Memory B cell (primary cell): ENCODE measurements around the gene MYL5.

Source experiments
- ATAC-seq: fragments of 150-1000 bp; cut with Tn5 transposase; 2 replicates; pipeline ENCODE4 v1.10.0; 2021; ENCODE audit warnings: low read depth, mild to moderate bottlenecking, moderate library complexity
- DNase-seq, 2 donors: peaks; one replicate each; pipeline ENCODE4 v3.0.0; 2022; ENCODE audit warnings: low spot score in 2 of 2
- H3K27ac Mint-ChIP-seq: one replicate; pipeline ENCODE4 v1.8.0; 2022; ENCODE audit warnings: mild to moderate bottlenecking, moderate library complexity, mixed read lengths
- H3K27me3 Mint-ChIP-seq: one replicate; pipeline ENCODE4 v1.8.0; 2022; ENCODE audit warnings: mixed read lengths
- H3K36me3 Mint-ChIP-seq: one replicate; pipeline ENCODE4 v1.8.0; 2022; ENCODE audit warnings: mild to moderate bottlenecking, mixed read lengths
- H3K4me1 Mint-ChIP-seq: one replicate; pipeline ENCODE4 v1.8.0; 2022; ENCODE audit warnings: mixed read lengths
- H3K4me3 Mint-ChIP-seq: one replicate; pipeline ENCODE4 v1.8.0; 2022; ENCODE audit warnings: mild to moderate bottlenecking, moderate library complexity, mixed read lengths
- H3K9me3 Mint-ChIP-seq: one replicate; pipeline ENCODE4 v1.8.0; 2022; ENCODE audit warnings: mixed read lengths

The MYL5 gene

DNA sequence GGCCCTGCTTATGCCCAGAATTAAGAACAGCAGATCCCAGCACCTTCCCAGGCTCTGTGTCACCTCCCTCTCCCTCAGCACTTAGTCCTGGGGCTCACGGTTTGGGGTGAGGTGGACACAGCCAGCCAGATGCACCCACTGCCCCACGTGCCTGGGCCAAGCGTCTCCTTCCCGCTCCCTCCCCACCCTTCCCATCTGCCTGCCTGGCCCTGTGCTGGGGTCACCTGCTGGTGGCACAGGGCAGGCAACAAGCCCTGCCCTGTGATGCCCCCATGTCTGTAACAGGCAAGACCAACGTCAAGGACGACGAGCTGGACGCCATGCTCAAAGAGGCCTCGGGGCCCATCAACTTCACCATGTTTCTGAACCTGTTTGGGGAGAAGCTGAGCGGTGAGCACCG is 5.3 kb downstream of the MYL5 start:
- ATAC-seq (no peak), DNase-seq (no peak)
- Mint-ChIP-seq H3K4me3 (no peak overlapping the region), H3K27me3 (no peaks in the 10 kb centered on the region), H3K27ac (no peak overlapping the region), H3K36me3 (no peaks in the 10 kb centered on the region), H3K4me1 (peaks cover 32% of the 10 kb centered on the region), H3K9me3 (no peaks in the 10 kb centered on the region)

DNA sequence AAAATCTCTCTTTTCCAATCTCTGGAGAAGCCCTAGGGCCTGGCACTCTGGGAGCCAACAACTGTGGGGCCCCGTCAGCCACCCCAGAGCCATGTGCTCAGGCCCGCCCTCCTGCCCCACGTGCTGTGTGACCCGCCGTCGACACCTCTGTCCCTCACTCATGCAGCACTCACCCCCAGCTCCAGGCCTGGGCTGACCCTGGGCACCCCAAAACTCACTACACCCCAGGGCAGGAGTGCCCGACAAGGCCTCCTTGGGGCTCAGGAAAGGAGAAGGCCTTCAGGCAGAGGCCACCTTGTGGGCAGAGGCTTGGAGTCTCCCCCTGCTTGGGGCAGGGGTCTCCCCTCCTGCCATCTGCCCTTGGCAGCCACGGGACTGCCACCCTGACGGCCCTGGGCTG is 5.7 kb downstream of the MYL5 start:
- Mint-ChIP-seq H3K27ac (no peak overlapping the region), H3K9me3 (no peaks in the 10 kb centered on the region), H3K36me3 (no peaks in the 10 kb centered on the region), H3K4me3 (no peak overlapping the region), H3K27me3 (peaks cover 2% of the 10 kb centered on the region), H3K4me1 (peaks cover 32% of the 10 kb centered on the region)
- DNase-seq (no peak), ATAC-seq (no peak)

DNA sequence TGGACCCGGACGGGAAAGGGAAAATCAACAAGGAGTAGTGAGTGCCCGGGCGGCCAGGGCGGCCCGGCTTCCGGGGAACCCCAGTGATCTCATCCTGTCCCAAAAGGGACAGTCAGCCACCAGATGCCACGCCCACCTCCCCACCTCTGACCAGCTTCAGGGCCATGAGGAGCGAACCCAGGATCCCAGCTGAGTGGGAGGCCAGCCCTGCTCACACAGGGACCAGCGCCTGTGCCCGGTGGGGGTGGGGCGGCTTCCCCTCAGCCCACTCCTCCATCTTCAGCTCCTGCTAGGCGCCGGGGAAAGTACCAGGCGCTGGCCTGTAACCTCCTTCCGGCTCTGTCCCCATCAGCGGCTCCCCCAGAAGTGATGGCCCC is 6.2 kb downstream of the MYL5 start:
- Mint-ChIP-seq H3K27me3 (peaks cover 4% of the 10 kb centered on the region), H3K9me3 (no peaks in the 10 kb centered on the region), H3K4me3 (peak overlapping the region; percentile 71), H3K4me1 (peaks cover 29% of the 10 kb centered on the region), H3K36me3 (no peaks in the 10 kb centered on the region), H3K27ac (no peak overlapping the region)
- DNase-seq (no peak), ATAC-seq (no peak)

DNA sequence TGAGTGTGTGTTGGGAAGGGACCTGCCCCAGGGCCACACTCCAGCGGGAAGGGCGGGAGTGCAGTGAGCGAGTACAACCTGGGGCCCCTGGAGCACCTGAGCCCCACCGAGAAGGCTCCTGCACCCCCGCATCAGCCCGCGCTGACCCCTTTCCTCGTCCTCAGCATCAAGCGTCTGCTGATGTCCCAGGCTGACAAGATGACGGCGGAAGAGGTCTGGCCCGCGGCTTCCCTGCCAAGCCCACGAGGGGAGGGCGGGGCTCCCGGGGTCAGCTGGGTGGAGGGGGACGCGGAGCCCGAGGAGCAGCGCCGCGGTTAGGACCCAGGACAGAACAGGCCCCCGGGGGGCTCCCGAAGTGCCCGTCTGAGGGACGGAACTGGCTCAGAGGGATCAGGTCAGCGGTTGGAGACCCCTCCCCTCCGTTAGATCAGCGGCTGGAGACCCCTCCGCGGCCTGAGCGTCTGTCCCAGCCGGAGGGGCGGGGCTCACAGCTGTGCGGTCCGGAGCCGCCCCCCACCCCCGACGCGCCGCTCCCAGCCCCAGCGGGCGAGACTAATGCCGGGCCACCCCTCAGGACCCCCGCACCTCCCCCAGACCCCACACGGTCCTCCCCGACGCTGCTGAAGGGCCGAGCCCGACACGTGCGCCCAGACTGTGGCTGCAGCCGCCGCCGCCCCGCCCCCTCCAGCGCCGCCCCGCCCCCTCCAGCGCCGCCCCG is 6.7 kb downstream of the MYL5 start:
- ATAC-seq, result peak; percentile 41
- peaks cover 26% of the 10 kb centered on the region for H3K4me1 Mint-ChIP-seq
- H3K27ac Mint-ChIP-seq, result no peak overlapping the region
- peaks cover 4% of the 10 kb centered on the region for H3K27me3 Mint-ChIP-seq
- DNase-seq, result no peak
- H3K9me3 Mint-ChIP-seq, result no peaks in the 10 kb centered on the region
- H3K36me3 Mint-ChIP-seq, result no peaks in the 10 kb centered on the region
- peak overlapping the region; percentile 71 for H3K4me3 Mint-ChIP-seq

DNA sequence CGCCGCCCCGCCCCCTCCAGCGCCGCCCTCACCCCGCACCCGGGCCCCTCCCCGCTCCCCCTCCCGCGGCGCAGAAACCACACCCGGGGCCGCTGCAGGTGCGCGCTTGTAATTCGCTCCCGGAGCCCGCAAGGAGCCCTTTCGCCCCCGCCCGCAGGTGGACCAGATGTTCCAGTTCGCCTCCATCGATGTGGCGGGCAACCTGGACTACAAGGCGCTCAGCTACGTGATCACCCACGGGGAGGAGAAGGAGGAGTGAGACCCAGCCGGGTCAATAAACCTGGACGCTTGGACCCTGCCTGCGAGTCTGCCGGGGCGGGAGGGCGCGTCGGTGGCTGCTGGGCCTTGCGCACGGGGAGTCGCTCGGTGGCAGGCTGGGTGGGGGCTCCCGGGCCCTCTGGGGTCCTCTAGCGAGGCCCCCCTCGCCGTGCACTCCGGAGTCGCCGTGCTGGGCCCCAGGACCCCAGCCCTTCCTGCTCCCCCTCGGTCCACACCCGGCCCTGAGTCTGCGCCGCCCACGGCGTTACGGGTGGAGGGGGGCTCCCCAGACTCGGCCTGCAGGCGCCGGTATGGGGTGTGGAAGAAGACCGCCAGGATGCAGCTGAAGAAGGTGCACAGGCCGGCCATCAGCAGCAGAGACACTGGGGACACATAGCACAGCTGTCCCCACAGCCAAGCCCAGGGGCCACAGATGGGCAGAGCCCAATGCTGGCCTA is 7.6 kb downstream of the MYL5 start:
- H3K9me3 Mint-ChIP-seq, result no peaks in the 10 kb centered on the region
- H3K4me1 Mint-ChIP-seq, result peaks cover 22% of the 10 kb centered on the region
- ATAC-seq (peak; percentile 45), DNase-seq (peak in 1 of 2 donors; percentile 52)
- H3K4me3 Mint-ChIP-seq, result peak overlapping the region; percentile 69
- H3K27me3 Mint-ChIP-seq, result peaks cover 4% of the 10 kb centered on the region
- no peak overlapping the region for H3K27ac Mint-ChIP-seq
- no peaks in the 10 kb centered on the region for H3K36me3 Mint-ChIP-seq

DNA sequence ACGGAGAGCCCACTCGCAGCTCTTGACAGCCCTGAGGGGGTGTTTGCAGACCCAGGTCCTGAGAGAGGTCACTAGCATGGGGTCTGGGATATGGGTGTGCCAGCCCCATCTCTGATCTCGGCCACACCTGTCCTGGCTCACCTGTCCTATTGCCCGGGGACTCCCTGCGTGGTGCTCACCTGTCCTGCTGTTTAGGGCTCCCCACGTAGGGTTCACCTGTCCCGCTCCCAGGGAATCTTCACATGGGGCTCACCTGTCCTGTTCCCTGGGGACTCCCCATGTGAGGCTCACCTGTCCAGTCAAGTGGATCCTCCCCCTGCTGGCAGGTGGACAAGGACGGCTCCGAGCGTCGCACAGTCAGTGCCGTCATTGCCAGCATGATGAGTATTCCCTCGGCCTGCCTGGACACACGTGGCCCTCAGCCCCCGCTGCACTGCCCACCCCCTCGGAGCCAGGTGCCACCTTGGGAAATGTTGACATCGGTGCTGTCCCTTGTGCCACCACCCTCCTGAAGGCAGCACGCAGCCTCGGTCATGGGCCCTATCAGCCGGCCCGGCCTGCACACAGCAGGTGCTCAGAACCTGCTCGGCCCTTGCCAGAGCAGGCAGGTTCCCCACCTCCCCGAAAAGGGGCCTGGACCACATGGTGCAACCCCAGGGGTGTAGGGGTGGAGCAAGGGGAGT is 8.3 kb downstream of the MYL5 start:
- DNase-seq (no peak), ATAC-seq (no peak)
- Mint-ChIP-seq H3K4me1 (peaks cover 17% of the 10 kb centered on the region), H3K4me3 (peak overlapping the region; percentile 59), H3K27ac (no peak overlapping the region), H3K27me3 (peaks cover 5% of the 10 kb centered on the region), H3K36me3 (no peaks in the 10 kb centered on the region), H3K9me3 (no peaks in the 10 kb centered on the region)

DNA sequence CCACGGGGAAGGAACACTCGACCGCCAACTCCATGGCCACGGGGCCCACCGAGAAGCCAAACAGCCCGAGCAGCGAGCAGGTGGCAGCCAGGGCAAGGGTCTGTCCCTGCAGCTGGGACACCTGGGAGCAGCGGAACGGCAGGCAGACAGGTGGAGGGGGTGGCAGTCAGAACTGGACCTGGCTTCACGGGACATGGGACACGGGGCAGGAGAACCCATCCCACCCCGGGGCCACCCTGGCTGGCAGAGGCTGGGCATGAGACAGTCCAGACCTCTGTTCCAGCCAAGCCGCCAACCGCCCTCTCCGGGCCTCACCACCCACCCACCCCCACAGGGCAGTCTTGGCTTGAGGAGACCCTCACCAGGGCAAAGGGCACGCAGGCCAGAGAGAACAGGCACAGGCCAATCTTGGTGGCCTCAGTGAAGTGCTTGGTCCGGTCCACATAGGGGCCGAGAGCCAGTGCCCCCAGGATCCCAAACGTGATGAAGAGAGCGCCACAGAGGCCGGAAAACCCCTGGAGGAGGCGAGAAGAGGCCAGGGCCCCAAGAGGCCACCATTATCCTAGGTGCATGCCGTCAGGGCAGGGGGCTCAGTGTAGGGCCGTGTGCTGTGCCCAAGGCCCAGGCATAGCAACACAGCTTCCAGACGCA is 9.0 kb downstream of the MYL5 start:
- no peaks in the 10 kb centered on the region for H3K36me3 Mint-ChIP-seq
- DNase-seq (no peak), ATAC-seq (no peak)
- H3K4me3 Mint-ChIP-seq, result no peak overlapping the region
- no peaks in the 10 kb centered on the region for H3K9me3 Mint-ChIP-seq
- peaks cover 13% of the 10 kb centered on the region for H3K4me1 Mint-ChIP-seq
- H3K27me3 Mint-ChIP-seq, result peaks cover 6% of the 10 kb centered on the region
- no peak overlapping the region for H3K27ac Mint-ChIP-seq

DNA sequence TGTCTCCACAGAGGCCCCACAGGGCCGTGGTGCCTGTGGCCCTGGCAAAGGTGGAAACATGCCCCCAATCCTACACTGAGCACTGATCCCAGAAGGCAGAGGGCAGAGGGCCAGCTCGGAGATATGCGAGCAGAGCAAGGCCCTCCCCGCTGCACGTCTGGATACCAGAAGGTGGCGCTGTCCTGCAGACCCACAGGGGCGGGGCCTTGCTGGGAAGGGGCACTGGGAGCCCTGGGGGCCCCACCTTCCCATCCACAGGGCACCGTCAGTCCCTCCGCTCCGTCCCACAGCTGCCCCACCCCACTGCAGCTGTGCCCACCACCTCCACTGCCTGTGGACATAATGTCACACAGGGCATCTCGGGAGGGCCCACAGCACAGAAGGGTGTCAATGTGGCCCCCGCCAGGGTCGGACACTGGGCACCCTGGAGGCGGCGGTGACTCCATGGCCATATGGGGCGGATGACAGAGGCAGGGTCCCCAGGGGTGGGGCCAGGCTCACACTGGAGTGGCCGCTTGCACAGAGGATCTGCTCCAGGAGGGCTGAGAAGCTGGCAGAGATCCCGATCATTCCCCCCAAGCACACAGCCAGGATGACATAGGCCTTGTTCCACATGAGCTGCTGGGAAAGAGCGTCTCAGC is 9.8 kb downstream of the MYL5 start:
- peak; percentile 28 for ATAC-seq

DNA sequence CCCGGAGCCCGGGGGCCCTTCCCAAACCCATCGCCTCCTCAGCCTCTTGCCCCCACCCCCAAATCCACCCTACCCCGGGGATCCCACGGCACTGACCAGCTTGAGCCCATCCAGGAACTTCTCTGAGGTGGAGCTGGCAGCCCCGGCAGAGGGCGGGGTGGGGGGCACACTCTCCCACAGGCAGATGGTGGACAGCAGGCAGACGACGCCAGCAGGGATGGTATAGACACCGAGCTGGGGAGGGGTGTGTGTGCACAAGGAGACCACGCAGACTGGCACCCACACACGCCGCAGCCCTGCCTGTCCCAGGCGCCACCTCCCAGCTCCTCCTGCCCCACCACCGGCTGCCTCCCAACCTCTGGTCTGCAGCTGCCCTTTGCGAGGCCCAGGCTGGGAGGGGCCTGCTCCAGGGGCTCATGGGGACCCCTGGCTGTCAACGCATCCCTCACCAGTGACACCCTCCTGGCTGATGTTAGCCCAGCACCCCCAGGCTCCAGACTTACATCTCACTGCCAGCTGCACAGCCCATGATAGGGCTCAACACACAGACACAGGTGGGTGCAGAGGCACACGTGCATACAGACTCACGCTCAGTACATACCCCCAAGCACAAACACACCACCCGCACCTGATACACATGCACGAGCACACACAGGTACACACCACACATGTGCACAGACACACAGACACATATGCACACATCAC is 10.4 kb downstream of the MYL5 start:
- DNase-seq, result no peak
- H3K4me3 Mint-ChIP-seq, result no peak overlapping the region
- no peak overlapping the region for H3K27ac Mint-ChIP-seq
- no peaks in the 10 kb centered on the region for H3K36me3 Mint-ChIP-seq
- H3K27me3 Mint-ChIP-seq, result peaks cover 6% of the 10 kb centered on the region
- ATAC-seq, result no peak
- no peaks in the 10 kb centered on the region for H3K9me3 Mint-ChIP-seq
- H3K4me1 Mint-ChIP-seq, result peaks cover 13% of the 10 kb centered on the region

More for the DNA sequence above, 9.8 kb downstream of the MYL5 start:
- H3K9me3 Mint-ChIP-seq, result no peaks in the 10 kb centered on the region
- no peaks in the 10 kb centered on the region for H3K36me3 Mint-ChIP-seq
- H3K27me3 Mint-ChIP-seq, result peaks cover 6% of the 10 kb centered on the region
- no peak overlapping the region for H3K4me3 Mint-ChIP-seq
- DNase-seq, result no peak
- no peak overlapping the region for H3K27ac Mint-ChIP-seq
- peaks cover 13% of the 10 kb centered on the region for H3K4me1 Mint-ChIP-seq

DNA sequence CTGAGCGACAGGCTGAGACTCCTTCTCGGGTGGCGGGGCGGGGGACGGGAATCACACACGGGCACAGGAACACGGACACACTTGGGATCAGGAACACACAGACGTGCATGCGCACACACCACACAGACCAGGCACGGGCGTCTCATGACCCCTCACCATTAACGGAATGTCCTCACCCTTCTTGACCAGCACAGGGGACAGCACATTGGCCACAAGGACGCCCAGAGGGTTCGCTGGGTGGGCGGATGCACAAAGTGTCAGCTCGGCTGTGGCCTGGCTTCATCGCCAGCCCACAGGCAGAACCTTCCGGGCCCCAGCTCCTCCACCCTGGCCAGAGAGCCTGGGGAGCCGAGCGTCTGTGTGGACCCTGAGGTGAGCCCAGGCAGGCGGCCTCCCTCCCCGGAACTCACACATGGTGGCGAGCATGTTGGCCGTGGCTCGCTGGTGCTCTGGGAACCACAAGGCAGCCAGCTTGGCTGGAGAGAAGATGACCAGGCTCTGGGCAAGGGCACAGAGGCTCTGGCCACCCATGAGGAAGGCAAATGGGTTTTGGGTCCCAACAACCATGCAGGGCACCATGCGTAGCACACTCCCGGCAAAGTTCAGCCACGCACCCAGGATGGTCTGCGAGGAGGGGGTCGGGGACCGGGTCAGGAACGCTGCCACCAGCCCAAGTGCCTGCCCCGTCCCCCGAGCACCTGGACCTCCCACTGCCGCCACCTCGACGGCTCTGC is 11.5 kb downstream of the MYL5 start:
- no peaks in the 10 kb centered on the region for H3K36me3 Mint-ChIP-seq
- DNase-seq (no peak), ATAC-seq (no peak)

DNA sequence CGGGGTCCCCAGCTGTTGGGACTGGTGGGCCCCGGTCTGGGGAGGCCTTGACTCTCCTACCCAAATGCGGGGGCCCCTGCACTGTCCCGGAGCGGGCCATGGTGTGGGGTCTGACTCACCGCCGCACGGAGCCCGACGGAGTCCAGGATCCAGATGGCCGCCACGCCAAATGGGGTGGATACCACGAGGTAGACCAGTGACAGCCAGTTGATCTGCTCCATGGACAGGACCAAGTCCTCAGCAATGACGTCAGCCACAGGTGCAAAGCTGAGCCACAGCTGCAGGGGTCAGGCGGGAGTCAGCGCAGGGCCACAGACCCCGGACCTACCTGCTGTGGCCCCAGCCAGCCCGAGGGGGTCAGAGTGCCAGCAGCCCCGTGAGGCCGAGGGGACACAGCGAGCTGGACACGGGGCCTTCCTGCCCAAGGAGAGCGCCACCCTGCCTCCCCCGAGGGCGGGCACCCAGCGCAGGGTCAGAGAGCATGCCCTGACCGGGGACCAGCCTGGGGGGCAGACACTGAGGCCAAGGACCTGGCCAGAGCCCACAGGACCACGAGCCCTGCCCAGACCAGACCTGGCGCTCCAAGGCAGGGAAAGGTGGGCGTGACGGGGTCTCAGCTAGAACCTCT is 12.2 kb downstream of the MYL5 start:
- no peaks in the 10 kb centered on the region for H3K9me3 Mint-ChIP-seq
- H3K36me3 Mint-ChIP-seq, result no peaks in the 10 kb centered on the region
- peaks cover 10% of the 10 kb centered on the region for H3K4me1 Mint-ChIP-seq
- H3K27me3 Mint-ChIP-seq, result peaks cover 9% of the 10 kb centered on the region
- no peak for ATAC-seq
- DNase-seq, result no peak
- H3K27ac Mint-ChIP-seq, result no peak overlapping the region
- H3K4me3 Mint-ChIP-seq, result no peak overlapping the region

More for the DNA sequence above, 11.5 kb downstream of the MYL5 start:
- peaks cover 10% of the 10 kb centered on the region for H3K4me1 Mint-ChIP-seq
- no peaks in the 10 kb centered on the region for H3K9me3 Mint-ChIP-seq
- peaks cover 9% of the 10 kb centered on the region for H3K27me3 Mint-ChIP-seq
- no peak overlapping the region for H3K4me3 Mint-ChIP-seq
- H3K27ac Mint-ChIP-seq, result no peak overlapping the region

DNA sequence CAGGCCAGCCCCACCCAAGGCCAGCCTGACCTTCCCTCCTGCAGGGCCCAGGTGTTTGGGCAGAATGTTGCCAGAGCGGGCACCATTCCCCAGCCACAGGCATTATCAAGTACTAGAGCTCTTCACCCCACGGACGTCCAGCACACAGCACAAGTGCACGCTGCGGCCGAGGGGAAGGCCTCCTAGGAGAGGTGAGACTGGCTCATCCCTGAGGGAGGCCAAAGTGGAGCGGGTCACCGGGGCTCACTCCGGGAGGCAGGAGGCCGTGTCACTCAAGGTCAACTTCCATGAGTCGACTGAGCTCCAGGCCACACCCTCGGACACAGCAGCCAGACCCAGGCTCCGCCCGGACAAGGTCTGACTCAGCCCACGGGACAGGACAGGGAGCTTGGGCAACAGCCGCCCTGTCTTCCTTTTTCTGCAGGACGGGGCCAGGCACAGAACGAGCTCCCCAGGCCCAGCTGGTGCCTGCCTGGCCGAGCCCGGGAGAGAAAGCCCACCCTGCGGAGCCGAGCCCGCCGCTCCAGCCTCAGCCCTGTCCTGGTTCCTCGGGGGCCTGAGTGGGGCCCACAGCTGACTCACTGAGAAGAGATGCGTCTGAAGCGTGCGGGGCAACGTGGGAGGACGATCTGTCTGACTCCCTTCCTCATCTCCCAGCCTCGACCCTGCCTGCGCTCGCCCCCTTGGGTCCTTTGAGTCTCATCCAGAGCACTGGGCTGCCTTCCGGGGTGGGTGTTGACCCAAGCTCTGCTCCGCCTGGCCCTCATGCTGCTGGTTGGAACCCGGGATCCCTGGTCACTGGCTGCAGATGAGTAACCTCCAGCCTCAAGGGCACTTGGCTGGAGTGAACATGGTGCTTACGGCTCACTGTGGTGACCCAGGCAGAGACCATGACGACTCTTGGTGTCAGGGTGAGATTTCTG is 13.0 kb downstream of the MYL5 start:
- Mint-ChIP-seq H3K27ac (no peak overlapping the region), H3K9me3 (no peaks in the 10 kb centered on the region), H3K27me3 (peaks cover 9% of the 10 kb centered on the region), H3K36me3 (no peaks in the 10 kb centered on the region), H3K4me3 (no peak overlapping the region), H3K4me1 (peaks cover 10% of the 10 kb centered on the region)
- ATAC-seq (no peak), DNase-seq (no peak)
